ENCODE data around the gene CLEC1B.

DNA sequence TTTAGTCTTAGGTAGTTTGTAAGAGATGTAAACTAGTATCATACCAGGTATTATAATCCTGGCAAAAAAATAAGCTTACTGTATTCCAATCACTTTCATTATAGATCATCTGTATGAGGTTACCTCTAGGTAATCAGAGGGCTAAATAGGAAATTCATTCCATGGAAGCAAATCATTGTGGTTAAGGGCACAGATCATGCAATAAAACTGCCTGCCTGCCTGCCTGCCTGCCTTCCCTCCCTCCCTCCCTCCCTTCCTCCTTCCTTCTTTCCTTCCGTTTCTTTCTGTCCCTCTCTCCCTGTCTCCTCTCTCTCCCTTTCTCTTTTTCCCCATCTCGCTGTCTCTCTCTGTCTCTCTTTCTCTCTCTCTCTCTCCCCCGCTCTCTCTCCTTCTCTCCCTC, 28.4 kb upstream of the CLEC1B start:
- TF ChIP-seq POLR2AphosphoS5 (IDR thresholded peaks at IDR 0.05): no peak
- no peak for TF ChIP-seq POLR2A (IDR thresholded peaks at IDR 0.05)
- TF ChIP-seq, protein P1, sequence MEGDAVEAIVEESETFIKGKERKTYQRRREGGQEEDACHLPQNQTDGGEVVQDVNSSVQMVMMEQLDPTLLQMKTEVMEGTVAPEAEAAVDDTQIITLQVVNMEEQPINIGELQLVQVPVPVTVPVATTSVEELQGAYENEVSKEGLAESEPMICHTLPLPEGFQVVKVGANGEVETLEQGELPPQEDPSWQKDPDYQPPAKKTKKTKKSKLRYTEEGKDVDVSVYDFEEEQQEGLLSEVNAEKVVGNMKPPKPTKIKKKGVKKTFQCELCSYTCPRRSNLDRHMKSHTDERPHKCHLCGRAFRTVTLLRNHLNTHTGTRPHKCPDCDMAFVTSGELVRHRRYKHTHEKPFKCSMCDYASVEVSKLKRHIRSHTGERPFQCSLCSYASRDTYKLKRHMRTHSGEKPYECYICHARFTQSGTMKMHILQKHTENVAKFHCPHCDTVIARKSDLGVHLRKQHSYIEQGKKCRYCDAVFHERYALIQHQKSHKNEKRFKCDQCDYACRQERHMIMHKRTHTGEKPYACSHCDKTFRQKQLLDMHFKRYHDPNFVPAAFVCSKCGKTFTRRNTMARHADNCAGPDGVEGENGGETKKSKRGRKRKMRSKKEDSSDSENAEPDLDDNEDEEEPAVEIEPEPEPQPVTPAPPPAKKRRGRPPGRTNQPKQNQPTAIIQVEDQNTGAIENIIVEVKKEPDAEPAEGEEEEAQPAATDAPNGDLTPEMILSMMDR (IDR thresholded peaks at IDR 0.05): no peak
